SH-SY5Y (cell line): Measurements from ENCODE around the gene TSPAN18.

ENCODE experiments used
- GATA2 ChIP-seq: IDR thresholded peaks from 2 replicates; pipeline ENCODE4 v1.6.1; 2011; ENCODE audit warnings: mild to moderate bottlenecking, low read depth, low read length
- GATA3 ChIP-seq: IDR thresholded peaks from 2 replicates; pipeline ENCODE4 v1.6.1; 2011; ENCODE audit warnings: low read depth, mild to moderate bottlenecking, low read length, moderate library complexity

DNA sequence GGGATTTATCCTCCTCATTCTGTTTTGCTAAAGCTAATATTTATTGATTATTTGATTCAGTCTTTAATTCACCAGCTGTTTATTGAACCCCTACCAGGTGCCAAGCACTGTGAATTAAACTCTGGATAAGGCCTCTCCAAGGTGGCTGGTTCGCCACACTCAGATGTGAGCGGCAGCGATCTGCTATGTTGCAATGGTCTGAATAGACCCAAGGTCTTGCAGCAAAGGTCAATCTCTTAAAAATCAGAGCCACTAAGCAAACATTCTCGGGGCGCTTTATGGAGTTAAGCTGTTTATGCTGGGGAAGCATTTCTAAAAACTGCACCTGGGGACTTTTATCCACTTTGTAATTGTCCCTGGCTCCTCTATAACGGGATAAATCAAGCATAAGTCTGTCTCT is 10.5 kb upstream of the TSPAN18 start:
- no peak for TF ChIP-seq GATA3
- TF ChIP-seq GATA2: no peak
